GM12801 (cell line): Measurements from ENCODE around the gene TFPI2.

ENCODE experiments used
- CTCF ChIP-seq: IDR thresholded peaks from one replicate; pipeline ENCODE4 v1.5.1; 2011; ENCODE audit warnings: control low read depth; ENCODE audit not compliant: insufficient read length; ENCODE audit errors: extremely low read depth

TFPI2 gene

GRCh38 chr7:93858857-93859256, 31.7 kb downstream of the TFPI2 start:
- no peak for TF ChIP-seq CTCF

GRCh38 chr7:93856323-93856722, 34.2 kb downstream of the TFPI2 start:
- TF ChIP-seq CTCF: no peak

- TF ChIP-seq CTCF: no peak
Observed at GRCh38 chr7:93855797-93856196, 34.8 kb downstream of the TFPI2 start.

GRCh38 chr7:93854480-93854879, 36.1 kb downstream of the TFPI2 start:
- TF ChIP-seq CTCF: no peak

GRCh38 chr7:93851536-93851935, 39.0 kb downstream of the TFPI2 start:
- TF ChIP-seq CTCF: no peak

- no peak for TF ChIP-seq CTCF
Observed at GRCh38 chr7:93843260-93843659, 47.3 kb downstream of the TFPI2 start.

GRCh38 chr7:93838966-93839365, 51.6 kb downstream of the TFPI2 start:
- no peak for TF ChIP-seq CTCF

GRCh38 chr7:93837245-93837644, 53.3 kb downstream of the TFPI2 start:
- no peak for TF ChIP-seq CTCF
